Stimulated activated CD8-positive, alpha-beta memory T cell treated with anti-CD3 and anti-CD28 coated beads, Interleukin-4, amount 100 ng/mL, for 4 hours (primary cell): ENCODE data around the gene ESCO1.
"Not testable (repeated sequence)": the region's sequence is repeated elsewhere in the genome, so short reads cannot be mapped to it uniquely, and the experiment has no call there.

ENCODE experiments used
- DNase-seq, 2 donors: peaks; one replicate each; pipeline ENCODE4 v3.0.0-alpha.2; 2020; ENCODE audit warnings: low read depth in 2 of 2, low spot score in 1 of 2

Gene ESCO1

DNA sequence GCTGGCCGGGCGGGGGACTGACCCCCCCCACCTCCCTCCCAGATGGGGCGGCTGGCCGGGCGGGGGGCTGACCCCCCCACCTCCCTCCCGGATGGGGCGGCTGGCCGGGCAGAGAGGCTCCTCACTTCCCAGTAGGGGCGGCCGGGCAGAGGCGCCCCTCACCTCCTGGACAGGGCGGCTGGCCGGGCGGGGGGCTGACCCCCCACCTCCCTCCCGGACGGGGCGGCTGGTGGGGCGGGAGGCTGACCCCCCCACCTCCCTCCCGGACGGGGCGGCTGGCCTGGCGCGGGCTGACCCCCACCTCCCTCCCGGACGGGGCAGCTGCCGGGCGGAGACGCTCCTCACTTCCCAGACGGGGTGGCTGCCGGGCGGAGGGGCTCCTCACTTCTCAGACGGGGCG lies 8.1 kb downstream of the ESCO1 start:
- DNase-seq: not testable (repeated sequence)

- DNase-seq: no peak
Measured at GRCh38 chr18:21584391-21584790, 16.1 kb downstream of the ESCO1 start.

DNA sequence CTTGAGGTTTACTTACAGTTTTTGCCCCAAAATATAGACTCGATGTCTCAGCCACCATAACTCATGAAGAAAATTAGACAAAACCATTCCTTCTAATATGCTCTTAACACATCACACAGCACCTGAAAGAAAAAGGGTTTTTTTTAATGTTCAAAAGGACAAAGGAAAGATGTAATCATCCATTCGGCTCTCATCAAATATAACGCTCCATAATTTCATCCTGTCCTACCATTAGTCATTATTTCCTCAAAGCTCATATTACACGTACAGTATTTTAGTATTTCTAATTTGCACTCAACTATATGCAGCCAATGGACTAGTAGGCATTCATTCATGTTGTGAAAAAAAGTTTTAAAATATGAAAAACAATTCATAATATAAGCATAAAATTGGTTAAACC lies 24.8 kb downstream of the ESCO1 start:
- no peak for DNase-seq

DNA sequence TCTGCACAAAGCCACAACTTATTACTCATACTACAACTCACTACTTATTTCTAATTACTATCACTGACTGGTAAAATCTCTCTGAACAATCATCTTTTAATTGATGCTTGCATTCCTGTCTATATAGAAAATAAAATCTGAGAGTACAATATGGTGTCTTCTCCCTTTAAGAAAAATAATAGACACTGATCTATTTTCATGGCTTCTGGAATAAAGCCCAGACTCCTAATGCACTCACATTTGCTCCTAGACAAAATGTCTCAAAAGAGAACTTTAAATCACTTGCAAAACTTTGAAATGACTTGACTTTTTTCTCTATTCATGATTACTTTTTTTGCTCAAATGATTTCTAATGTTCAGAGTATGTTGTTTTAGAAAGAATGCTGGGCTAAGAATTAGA lies 28.7 kb downstream of the ESCO1 start:
- DNase-seq: no peak

DNA sequence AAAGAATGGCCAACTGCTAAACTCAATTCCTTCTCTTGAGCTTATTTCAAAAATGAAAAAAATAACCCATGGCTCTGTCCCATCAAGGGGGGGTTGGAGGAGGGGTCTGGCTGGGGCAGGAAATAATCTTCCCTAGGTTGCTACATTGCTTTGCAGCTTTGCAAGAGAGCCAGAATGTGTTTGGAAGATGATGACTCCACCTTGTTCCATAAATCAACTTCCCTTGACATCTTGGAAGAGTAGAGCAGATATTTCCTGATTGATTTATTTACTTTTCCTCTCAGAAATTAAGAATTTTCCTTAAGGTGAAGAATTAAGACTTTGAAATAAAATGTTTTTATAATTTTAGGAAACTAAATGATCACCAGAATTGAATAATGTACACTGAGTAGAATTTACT lies 41.3 kb downstream of the ESCO1 start:
- no peak for DNase-seq

DNA sequence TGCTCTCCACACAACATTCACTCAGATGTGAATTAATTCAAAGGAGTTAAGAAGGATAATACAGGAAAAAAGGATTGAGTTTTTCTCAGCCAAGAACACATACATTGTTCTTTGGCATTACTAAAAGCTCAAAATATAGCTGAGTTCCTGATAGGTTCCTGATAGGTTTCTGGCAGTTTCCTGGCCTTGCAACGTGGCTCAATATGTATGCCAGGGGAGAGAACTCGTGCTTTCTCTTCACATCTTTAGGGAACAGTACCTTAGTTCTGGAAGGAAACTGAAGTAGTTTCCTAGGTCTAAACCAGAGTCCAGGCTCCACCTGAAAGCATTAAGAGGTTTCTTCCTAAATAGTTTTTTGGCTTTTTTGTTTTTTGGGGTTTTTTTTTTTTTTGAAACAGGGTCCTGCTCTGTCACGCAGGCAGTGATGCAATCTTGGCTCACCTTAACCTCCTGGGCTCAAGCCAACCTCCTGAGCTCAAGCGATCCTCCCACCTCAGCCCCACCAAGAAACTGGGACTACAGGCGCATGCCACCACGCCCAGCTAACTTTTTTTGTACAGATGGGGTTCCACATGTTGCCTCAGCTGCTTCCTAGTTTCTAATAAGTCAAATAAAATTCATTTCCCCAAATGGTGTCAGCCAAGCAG lies 42.8 kb downstream of the ESCO1 start:
- DNase-seq: no peak

DNA sequence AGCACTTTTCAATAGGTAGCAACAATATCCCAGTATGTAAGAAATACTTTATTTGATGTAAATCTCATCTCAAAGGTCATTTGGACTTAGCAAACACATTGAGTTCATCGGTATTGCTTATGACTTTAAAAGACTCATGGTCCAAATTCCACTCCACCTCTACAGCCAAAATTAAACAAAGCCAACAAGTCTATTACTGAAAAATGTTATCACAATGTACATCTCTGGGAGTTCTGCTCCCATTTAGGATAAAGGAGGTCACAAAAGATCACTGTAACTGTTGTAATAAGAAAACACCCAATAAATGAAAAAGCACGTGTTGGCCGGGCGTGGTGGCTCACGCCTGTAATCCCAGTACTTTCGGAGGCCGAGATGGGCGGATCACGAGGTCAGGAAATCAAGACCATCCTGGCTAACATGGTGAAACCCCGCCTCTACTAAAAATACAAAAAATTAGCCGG lies 50.0 kb downstream of the ESCO1 start:
- DNase-seq: no peak

DNA sequence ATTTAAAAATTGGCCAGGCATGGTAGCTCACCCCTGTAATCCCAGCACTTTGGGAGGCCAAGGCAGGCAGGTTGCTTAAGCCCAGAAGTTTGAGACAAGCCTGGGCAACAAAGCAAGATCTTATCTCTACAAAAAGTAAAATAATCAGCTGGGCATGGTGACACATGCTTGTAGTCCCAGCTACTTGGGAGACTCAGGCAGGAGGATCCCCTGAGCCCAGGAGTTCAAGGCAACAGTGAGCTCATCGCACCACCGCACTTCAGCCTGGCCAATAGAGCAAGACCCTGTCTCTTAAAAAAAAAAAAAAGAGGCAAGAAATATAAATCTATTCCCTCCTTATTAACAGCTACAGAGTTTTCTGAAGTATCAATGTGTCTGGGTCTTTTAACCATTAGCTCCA lies 51.9 kb downstream of the ESCO1 start:
- DNase-seq: no peak

DNA sequence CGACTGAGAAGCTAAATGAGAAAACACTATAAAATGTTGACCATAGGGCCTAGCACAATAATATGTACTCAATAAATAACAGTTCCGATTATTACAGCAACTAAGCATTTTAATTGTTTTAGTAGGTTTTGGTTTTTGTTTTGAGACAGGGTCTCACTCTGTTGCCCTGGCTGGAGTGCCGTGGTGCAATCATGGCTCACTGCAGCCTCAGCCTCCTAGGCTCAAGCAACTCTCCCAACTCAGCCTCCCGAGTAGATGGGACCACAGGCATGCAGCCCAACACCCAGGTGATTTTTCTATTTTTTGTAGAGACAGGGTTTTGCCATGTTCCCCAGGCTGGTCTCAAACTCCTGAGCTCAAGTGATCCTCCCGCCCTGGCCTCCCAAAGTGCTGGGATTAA lies 54.1 kb downstream of the ESCO1 start:
- DNase-seq: no peak

DNA sequence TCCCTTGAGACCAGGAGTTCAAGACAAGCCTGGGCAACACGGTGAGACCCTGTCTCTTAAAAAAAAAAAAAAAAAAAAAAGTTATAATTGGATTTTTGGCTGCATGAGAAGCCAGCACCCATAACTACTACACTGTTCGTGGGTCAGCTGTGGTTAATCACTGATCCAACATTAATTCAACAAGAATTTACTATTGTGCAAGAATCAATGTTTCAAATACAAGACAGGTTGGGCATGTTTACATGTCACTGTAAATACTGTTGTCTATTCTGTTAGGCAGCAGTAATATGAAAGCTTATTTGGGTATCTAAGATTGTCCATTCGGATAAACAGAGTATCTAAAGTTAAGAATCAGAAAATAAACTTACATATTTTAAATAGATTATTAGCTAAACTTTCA lies 62.3 kb downstream of the ESCO1 start:
- DNase-seq: no peak

GRCh38 chr18:21534327-21534726 lies 66.2 kb downstream of the ESCO1 start:
- DNase-seq: no peak

DNA sequence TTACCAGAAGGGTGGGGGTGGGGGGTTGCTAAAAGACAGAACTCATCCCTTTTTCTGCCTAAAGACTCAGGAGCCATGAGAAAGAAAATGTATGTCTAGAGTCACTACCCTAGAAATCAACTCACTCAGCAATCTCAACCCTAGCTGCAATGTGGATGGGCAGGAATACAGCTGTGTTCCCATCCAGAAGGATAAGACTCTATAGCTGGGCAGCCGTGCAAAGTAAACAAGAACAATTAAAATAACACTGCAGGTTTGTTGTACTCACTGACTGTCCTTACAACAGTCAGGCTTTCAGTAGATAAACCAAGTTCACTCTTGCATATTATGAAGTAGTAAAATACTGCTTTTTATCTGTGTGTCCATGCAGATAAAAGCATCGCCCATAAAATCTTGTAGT lies 74.0 kb downstream of the ESCO1 start:
- DNase-seq: no peak

DNA sequence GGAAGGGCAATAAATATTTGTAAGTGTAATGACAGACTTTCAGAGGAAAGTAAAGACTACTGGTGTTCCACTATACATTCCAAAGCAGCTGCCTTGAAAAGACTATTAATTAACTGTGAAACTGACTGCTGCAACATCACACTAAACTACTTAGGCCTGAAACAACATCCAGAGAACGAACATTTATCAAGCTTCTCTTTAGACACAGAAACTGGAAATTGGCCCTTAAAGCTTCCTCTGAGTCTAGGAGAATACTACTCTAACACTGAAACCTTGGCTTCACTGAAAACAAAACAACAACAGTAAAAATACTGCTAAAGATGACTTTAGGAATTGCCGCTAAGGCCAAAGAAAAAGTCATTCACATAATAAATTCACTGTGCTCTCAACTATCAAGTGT lies 74.6 kb downstream of the ESCO1 start:
- DNase-seq: no peak

DNA sequence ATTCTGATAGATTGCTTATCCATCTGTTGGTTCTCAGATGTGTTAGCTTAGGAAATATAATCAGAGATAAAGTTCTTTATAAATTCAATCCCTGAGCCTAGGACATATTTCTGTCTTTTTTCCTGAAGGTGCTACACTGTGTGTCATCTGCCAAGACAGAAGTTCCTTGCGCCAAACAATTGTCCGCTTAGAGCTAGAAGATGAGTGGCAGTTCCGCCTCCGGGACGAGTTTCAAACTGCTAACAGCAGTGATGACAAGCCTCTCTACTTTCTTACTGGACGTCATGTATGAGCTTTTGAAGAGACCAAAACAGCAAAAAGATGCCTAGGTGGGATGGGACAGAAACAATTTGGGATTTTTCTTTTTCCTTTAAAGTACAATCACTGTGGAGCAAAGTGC lies 78.0 kb downstream of the ESCO1 start:
- DNase-seq: no peak

GRCh38 chr18:21513741-21514140 lies 86.8 kb downstream of the ESCO1 start:
- no peak for DNase-seq

- DNase-seq: no peak
Measured at GRCh38 chr18:21513292-21513691, 87.2 kb downstream of the ESCO1 start.

- DNase-seq: no peak
Measured at GRCh38 chr18:21509062-21509461, 91.4 kb downstream of the ESCO1 start.

DNA sequence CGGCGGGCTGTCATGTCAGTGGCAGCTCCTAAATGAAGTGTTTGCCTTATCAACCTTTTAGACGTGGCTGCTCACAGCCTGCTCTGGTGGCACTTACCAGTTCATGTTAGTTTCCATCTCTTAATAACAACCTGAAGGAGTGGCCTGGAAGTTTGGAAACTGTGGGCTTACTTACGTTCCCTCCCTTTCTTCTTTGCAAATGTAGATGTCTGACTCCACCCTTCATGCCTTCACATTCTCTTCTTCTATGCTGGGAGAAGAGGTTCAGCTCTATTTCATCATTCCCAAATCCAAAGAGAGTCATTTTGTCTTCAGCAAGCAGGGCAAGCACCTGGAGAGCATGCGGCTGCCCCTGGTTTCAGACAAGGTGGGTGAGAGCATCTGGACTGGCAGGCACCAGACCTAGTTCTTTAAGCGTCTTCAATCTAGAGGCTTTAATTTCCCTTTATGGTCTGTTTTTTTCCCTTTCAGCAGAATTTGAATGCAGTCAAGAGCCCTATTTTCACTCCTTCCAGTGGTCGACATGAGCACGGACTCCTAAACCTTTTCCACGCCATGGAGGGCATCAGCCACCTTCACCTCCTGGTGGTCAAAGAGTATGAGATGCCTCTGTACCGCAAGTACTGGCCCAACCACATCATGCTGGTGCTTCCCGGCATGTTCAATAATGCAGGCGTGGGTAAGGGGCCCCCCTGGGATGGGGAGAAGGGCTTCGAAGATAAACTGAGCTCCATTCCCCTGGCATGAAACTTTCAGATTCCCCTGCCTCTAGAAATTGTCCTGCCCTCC lies 92.4 kb downstream of the ESCO1 start:
- DNase-seq: no peak

- DNase-seq: no peak
Measured at GRCh38 chr18:21502661-21503060, 97.8 kb downstream of the ESCO1 start.

DNA sequence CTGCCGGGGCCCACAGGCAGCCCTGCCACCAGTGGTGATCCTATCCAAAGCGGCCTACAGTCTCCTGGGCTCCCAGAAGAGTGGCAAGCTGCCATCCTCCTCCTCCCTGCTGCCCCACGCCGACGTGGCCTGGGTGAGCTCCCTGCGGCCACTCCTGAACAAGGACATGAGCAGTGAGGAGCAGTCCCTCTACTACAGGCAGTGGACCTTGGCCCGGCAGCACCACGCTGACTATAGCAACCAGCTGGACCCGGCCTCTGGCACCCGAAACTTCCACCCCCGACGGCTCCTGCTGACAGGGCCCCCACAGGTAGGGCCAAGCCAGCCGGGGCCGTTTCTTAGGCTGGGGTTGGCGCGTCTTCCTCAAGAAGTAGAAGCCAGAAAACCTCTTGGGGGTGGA lies 100.5 kb downstream of the ESCO1 start:
- no peak for DNase-seq

GRCh38 chr18:21496277-21496835 lies 104.1 kb downstream of the ESCO1 start:
- DNase-seq: no peak

GRCh38 chr18:21490748-21491147 lies 109.8 kb downstream of the ESCO1 start:
- DNase-seq: no peak
